GM12875 (cell line): ENCODE measurements around the gene ITGB7.

ENCODE experiments used
- H3K4me3 ChIP-seq: one replicate; pipeline ENCODE4 v1.5.1; 2011; ENCODE audit warnings: low read depth, low read length, control low read depth
- TF ChIP-seq, protein P1 (sequence below): IDR thresholded peaks from 2 replicates; pipeline ENCODE4 v1.5.1; 2011; ENCODE audit warnings: low read depth, mild to moderate bottlenecking, control low read depth, inconsistent platforms, low read length, moderate library complexity, borderline replicate concordance; ENCODE audit not compliant: insufficient read depth

The ITGB7 gene

GRCh38 chr12:53235164-53235563, 28.1 kb upstream of the ITGB7 start:
- TF ChIP-seq, protein P1, sequence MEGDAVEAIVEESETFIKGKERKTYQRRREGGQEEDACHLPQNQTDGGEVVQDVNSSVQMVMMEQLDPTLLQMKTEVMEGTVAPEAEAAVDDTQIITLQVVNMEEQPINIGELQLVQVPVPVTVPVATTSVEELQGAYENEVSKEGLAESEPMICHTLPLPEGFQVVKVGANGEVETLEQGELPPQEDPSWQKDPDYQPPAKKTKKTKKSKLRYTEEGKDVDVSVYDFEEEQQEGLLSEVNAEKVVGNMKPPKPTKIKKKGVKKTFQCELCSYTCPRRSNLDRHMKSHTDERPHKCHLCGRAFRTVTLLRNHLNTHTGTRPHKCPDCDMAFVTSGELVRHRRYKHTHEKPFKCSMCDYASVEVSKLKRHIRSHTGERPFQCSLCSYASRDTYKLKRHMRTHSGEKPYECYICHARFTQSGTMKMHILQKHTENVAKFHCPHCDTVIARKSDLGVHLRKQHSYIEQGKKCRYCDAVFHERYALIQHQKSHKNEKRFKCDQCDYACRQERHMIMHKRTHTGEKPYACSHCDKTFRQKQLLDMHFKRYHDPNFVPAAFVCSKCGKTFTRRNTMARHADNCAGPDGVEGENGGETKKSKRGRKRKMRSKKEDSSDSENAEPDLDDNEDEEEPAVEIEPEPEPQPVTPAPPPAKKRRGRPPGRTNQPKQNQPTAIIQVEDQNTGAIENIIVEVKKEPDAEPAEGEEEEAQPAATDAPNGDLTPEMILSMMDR = no peak
- no peak overlapping the region for H3K4me3 ChIP-seq

DNA sequence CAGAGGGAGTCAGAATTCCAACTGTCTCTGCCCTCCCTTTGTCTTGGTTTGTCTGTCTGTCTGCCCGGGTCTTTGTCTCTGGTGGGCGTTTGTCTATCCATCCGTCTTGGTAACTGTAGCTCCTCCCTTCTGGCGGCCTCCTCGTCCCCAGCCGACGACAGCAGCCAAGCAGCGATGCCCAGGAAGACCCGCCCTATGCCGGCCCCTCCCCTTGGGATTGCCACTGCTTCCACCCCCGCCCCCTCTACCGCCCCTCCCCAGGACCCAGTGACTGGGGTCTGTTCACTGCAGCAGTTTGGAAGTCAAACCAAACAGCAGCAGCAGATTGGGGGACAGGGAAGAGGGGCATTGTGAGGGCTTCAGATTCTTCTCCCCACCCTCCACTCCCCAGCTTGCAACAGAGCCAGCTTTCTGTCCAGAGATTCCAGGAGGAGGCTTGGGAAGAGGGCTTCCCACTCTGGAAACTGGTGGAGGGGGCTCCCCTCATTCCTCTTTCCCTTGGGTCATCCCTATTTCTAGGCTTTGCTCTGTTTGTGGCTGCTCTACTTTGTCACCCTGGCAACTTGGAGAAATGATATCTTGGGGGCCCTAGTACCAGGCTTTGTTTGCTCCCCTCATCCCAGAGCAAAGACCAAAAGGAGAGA, 27.3 kb upstream of the ITGB7 start:
- no peak overlapping the region for H3K4me3 ChIP-seq

DNA sequence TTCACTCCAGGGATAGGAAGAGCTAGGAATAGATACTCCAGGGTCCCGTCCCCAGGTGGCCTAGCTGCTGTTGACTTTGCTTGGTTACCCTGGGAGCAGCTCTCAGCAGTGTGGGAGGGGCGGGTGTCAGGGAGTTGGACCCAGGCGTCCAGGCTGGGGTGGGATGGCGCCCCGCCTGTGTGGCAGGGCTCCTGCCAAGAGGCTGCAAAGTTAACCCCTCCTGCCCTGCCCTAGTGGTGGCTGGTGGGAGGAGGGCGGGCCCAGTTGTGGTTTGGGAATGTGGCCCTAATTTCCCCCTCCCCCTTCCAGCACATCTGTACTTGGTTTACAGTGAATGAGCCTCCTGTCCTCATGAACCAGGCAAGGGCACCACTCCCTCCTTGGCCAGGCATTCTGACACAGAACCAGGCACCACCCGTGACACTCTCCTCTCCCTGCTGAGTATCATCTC, 26.6 kb upstream of the ITGB7 start:
- no peak overlapping the region for H3K4me3 ChIP-seq
- TF ChIP-seq, protein P1 = no peak

More for the DNA sequence above, 27.3 kb upstream of the ITGB7 start:
- TF ChIP-seq, protein P1 = no peak

- H3K4me3 ChIP-seq = no peak overlapping the region
- TF ChIP-seq, protein P1 = no peak
Measured at GRCh38 chr12:53232646-53233461, 25.8 kb upstream of the ITGB7 start.

DNA sequence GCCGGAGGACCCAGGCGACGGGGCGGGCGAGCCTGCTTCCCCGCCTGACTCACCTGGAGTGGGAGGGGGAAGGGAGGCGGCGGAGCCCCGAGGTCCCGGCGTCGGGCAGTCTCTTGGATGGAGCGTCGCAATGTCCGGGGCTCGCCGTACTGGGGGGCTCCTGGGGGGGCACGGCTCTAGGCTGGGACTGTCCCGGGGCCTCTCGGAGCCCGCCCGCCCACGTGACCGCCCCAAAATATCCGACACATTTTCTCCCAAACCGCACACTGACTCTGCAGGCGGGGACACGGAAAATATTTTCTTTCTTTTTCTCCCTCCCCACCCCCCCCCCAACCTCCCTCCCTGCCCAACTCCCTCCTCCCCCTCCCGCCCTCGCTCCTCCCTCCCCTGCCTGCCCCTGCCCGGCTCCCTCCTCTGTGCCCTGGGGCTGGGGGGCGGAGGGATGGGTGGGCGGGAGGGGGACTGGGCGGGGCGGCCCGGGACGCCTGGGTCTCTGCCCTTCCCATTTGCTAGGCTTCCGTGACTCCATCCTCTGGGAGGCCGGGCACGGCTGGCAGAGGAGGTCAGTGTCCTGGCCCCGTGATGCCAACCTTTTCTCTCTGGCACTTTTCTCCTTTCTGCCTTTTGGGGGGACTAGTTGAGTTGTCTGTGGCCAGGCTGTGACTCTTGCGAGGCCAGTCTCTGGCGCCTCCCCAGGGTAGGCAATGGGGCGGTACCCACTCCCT, 25.0 kb upstream of the ITGB7 start, which contains the start of gene RARG:
Gene RARG (minus strand): TSS at position 289 of the 725 bp plus-strand sequence. CDS start 4,664 bp downstream, outside the sequence.
- TF ChIP-seq, protein P1 = no peak
- peak within 1 kb of the TSS; percentile 26 for H3K4me3 ChIP-seq

DNA sequence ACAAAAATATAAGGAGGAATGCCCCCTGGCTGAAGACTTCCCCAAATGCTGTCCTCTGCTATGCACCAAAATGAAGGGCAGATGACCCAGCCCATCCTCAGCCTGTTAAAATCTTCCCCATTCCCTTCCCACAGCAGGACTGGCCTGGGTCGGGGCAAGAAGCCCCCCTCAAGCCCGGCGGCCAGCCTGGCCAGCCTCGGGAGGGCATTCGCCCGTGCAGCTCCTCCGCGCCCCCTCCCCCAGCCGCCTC, 24.5 kb upstream of the ITGB7 start:
- TF ChIP-seq, protein P1 = no peak
- peak overlapping the region; percentile 26 for H3K4me3 ChIP-seq
